ENCODE data around the gene GSPT1.
A peak's percentile ranks its signal among the peaks of the same experiment; 100 is the strongest.
"Not testable (repeated sequence)": the region's sequence is repeated elsewhere in the genome, so short reads cannot be mapped to it uniquely, and the experiment has no call there.

Gene GSPT1

DNA sequence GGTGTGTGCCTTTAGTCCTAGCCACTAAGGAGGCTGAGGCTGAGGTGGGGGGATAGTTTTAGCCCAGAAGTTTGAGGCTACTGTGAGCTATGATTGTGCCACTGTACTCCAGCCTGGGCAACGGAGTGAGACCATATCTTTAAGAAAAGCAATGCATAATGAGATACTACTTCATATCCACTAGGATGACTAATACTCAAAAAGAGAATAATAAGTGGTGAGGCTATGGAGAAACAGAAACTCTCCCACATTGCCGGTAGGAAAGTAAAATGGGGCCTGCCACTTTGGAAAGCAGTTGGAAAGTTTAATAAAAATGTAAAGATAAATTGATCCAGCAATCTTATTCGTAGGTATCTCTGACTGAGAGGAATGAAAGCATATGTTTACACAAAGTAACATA, 30.7 kb upstream of the GSPT1 start:
- no peaks in the 10 kb centered on the region for H3K36me3 ChIP-seq (replicated peaks; ENCODE audit: insufficient read depth, low read length)
- H3F3A ChIP-seq (ENCODE audit: insufficient read depth, low read length) = 0 out of 2 replicates have a peak, but pooled peaks cover 2% of the 10 kb centered on the region
- no peak overlapping the region for H3K4me2 ChIP-seq (ENCODE audit: low read depth, low read length)
- no peak for DNase-seq
- no peaks in the 10 kb centered on the region for H4K20me1 ChIP-seq (ENCODE audit: insufficient read depth, low read length)
- no peak overlapping the region for H3K4me3 ChIP-seq (ENCODE audit: low read length)
- no peak overlapping the region for H3K9ac ChIP-seq (ENCODE audit: low read length)
- no peak overlapping the region for H3K27ac ChIP-seq (ENCODE audit: low read length)
- H3K9me3 ChIP-seq (replicated peaks; ENCODE audit: insufficient read depth, low read length) = no peaks in the 10 kb centered on the region
- H3K27me3 ChIP-seq (replicated peaks; ENCODE audit: insufficient read depth, low read length) = no peaks in the 10 kb centered on the region
- peaks cover 8% of the 10 kb centered on the region for H3K79me2 ChIP-seq (ENCODE audit: low read length)
- TF ChIP-seq EZH2 (optimal IDR thresholded peaks at IDR 0.05; ENCODE audit: low read depth, low read length) = no peak
- 0 out of 2 replicates have a peak, but pooled peaks cover 5% of the 10 kb centered on the region for H3K4me1 ChIP-seq (ENCODE audit: low read length)
- H3K9me2 ChIP-seq (replicated peaks; ENCODE audit: insufficient read depth, low read length) = no peaks in the 10 kb centered on the region
- no peak overlapping the region for H2AFZ ChIP-seq (ENCODE audit: low read length)

DNA sequence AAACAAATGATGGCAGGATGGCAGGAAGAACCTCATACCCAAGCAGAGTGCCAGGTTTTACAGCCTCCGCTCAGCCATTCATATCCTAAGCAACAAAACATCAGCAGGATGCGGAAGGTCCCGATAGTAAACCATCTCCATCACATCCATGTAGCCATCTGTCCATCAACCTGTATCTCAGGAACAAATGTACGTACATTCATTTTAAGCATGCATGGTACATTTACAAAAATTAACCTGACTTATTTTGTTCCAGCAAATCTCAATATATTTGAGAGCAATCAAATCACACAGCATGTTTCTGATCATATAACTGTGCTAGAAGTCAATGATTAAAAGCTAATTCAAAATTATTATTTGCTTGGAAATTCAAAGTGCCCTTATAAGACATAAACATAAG, 26.2 kb upstream of the GSPT1 start, which contains the start of gene NPIPB2:
Gene NPIPB2 (minus strand): TSS at position 101 of the 400 bp plus-strand sequence. CDS start 0 bp downstream, at position 101.
- not testable (repeated sequence) for H3K36me3 ChIP-seq (replicated peaks; ENCODE audit: insufficient read depth, low read length); H3K4me3 ChIP-seq (ENCODE audit: low read length); H3K9me3 ChIP-seq (replicated peaks; ENCODE audit: insufficient read depth, low read length); H4K20me1 ChIP-seq (ENCODE audit: insufficient read depth, low read length); H2AFZ ChIP-seq (ENCODE audit: low read length); H3K27me3 ChIP-seq (replicated peaks; ENCODE audit: insufficient read depth, low read length); H3K4me2 ChIP-seq (ENCODE audit: low read depth, low read length); H3K9ac ChIP-seq (ENCODE audit: low read length); DNase-seq; H3F3A ChIP-seq (ENCODE audit: insufficient read depth, low read length); H3K27ac ChIP-seq (ENCODE audit: low read length); H3K9me2 ChIP-seq (replicated peaks; ENCODE audit: insufficient read depth, low read length); H3K4me1 ChIP-seq (ENCODE audit: low read length); H3K79me2 ChIP-seq (ENCODE audit: low read length)

DNA sequence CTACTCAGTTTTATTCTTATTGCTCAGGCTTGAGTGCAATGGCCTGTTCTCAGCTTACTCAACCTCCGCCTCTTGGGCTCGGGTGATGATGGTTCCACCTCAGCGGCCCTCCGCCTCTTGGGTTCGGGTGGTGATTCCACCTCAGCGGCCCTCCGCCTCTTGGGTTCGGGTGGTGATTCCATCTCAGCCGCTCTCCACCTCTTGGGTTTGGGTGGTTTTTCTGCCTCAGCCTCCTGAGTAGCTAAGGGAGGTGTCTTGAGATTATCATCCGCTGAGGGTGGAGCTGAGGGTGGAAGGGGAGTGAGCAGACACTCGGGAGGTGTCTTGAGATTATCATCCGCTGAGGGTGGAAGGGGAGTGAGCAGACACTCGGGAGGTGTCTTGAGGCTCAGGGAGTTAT, 11.6 kb upstream of the GSPT1 start:
- not testable (repeated sequence) for H3K4me2 ChIP-seq (ENCODE audit: low read depth, low read length); H3K27ac ChIP-seq (ENCODE audit: low read length); H4K20me1 ChIP-seq (ENCODE audit: insufficient read depth, low read length); H2AFZ ChIP-seq (ENCODE audit: low read length); H3K4me1 ChIP-seq (ENCODE audit: low read length); H3K27me3 ChIP-seq (replicated peaks; ENCODE audit: insufficient read depth, low read length); H3K79me2 ChIP-seq (ENCODE audit: low read length); H3K9me2 ChIP-seq (replicated peaks; ENCODE audit: insufficient read depth, low read length); H3F3A ChIP-seq (ENCODE audit: insufficient read depth, low read length); H3K9ac ChIP-seq (ENCODE audit: low read length); H3K9me3 ChIP-seq (replicated peaks; ENCODE audit: insufficient read depth, low read length); H3K36me3 ChIP-seq (replicated peaks; ENCODE audit: insufficient read depth, low read length); DNase-seq; H3K4me3 ChIP-seq (ENCODE audit: low read length)

DNA sequence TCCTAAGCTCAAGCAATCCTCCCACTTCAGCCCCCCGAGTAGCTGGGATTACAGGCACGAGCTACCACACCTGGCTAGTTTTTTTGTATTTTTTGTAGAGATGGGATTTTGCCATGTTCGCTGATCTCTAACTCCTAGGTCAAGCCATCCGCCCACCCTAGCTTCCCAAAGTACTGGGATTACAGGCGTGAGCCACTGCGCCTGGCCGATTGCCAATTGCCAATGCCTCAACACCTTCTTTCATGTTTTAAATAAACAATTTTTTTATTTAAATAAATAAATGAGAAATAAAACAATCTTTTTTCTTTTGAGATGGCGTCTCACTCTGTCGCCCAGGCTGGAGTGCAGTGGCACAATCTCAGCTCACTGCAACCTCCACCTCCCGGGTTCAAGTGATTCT, 8.3 kb upstream of the GSPT1 start:
- not testable (repeated sequence) for H3K4me2 ChIP-seq (ENCODE audit: low read depth, low read length); H3K9me3 ChIP-seq (replicated peaks; ENCODE audit: insufficient read depth, low read length); H3K79me2 ChIP-seq (ENCODE audit: low read length); H3K4me3 ChIP-seq (ENCODE audit: low read length); DNase-seq; H3K9ac ChIP-seq (ENCODE audit: low read length); H3K27me3 ChIP-seq (replicated peaks; ENCODE audit: insufficient read depth, low read length); H2AFZ ChIP-seq (ENCODE audit: low read length); H3K27ac ChIP-seq (ENCODE audit: low read length); H3K36me3 ChIP-seq (replicated peaks; ENCODE audit: insufficient read depth, low read length); H4K20me1 ChIP-seq (ENCODE audit: insufficient read depth, low read length); H3K4me1 ChIP-seq (ENCODE audit: low read length); H3K9me2 ChIP-seq (replicated peaks; ENCODE audit: insufficient read depth, low read length); H3F3A ChIP-seq (ENCODE audit: insufficient read depth, low read length)

DNA sequence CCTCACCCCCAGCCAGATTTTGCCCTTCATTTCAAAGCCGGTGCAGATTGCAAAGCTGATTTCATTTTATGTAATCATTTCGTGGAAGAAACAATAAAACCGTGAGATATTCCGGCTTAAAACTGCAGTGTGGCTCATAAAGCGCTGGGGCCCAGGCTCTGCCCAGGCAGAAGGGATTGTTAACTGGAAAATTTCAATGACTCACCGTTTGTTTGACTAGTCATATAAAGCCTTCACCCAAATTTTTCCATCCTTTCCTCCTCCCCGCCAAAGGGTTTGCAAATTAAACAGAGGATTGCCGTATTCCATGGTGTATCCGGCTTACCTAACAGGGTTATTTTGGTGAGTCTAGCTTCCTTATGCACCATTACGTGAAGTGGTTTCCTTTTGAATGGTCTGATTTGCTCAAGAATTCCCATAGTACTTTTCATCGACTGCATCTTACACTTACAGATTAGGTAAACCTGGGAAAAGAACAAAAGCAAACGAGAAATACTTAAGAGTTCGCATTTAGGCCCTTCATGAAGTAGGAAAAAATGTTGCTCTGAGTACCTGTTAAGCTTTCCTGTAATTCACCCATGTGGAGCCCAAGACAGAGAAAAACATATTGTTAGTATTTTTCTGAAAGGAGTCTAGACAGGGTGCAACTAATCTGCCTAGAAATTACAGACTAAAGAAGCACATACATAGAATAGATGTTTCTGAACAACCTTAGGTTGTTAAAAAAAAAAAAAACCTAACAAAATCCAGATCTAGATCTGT, 949 bp upstream of the GSPT1 start:
- Histone ChIP-seq H3K27me3 (replicated peaks; ENCODE audit: insufficient read depth, low read length) (no peaks in the 10 kb centered on the region), H3K9me2 (replicated peaks; ENCODE audit: insufficient read depth, low read length) (no peaks in the 10 kb centered on the region), H3K9me3 (replicated peaks; ENCODE audit: insufficient read depth, low read length) (no peaks in the 10 kb centered on the region), H3K36me3 (replicated peaks; ENCODE audit: insufficient read depth, low read length) (0 out of 2 replicates have a peak, but pooled peaks cover 3% of the 10 kb centered on the region), H2AFZ (ENCODE audit: low read length) (peak overlapping the region; percentile 99), H3F3A (ENCODE audit: insufficient read depth, low read length) (no peaks in the 10 kb centered on the region), H4K20me1 (ENCODE audit: insufficient read depth, low read length) (peaks cover 21% of the 10 kb centered on the region), H3K4me2 (ENCODE audit: low read depth, low read length) (peak overlapping the region; percentile 96), H3K4me1 (ENCODE audit: low read length) (peaks cover 16% of the 10 kb centered on the region), H3K27ac (ENCODE audit: low read length) (peak overlapping the region; percentile 14; the same call in 1 of the 2 replicates), H3K79me2 (ENCODE audit: low read length) (peaks cover 39% of the 10 kb centered on the region), H3K4me3 (ENCODE audit: low read length) (peak overlapping the region; percentile 60), H3K9ac (ENCODE audit: low read length) (peak overlapping the region; percentile 42; the same call in 1 of the 2 replicates)
- DNase-seq = no peak
- TF ChIP-seq EZH2 (optimal IDR thresholded peaks at IDR 0.05; ENCODE audit: low read depth, low read length) (no peak), EZH2phosphoT487 (IDR thresholded peaks at IDR 0.05; ENCODE audit: low read length) (no peak)
- TF ChIP-seq, protein P1, sequence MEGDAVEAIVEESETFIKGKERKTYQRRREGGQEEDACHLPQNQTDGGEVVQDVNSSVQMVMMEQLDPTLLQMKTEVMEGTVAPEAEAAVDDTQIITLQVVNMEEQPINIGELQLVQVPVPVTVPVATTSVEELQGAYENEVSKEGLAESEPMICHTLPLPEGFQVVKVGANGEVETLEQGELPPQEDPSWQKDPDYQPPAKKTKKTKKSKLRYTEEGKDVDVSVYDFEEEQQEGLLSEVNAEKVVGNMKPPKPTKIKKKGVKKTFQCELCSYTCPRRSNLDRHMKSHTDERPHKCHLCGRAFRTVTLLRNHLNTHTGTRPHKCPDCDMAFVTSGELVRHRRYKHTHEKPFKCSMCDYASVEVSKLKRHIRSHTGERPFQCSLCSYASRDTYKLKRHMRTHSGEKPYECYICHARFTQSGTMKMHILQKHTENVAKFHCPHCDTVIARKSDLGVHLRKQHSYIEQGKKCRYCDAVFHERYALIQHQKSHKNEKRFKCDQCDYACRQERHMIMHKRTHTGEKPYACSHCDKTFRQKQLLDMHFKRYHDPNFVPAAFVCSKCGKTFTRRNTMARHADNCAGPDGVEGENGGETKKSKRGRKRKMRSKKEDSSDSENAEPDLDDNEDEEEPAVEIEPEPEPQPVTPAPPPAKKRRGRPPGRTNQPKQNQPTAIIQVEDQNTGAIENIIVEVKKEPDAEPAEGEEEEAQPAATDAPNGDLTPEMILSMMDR (IDR thresholded peaks at IDR 0.05; ENCODE audit: low read length) = no peak
